Stimulated activated CD4-positive, alpha-beta T cell treated with anti-CD3 and anti-CD28 coated beads, Interleukin-15, amount 100 ng/mL, for 48 hours (primary cell): ENCODE results near the gene LSM7.
A peak's percentile ranks its signal among the peaks of the same experiment; 100 is the strongest.

Source experiments
- DNase-seq, 2 donors: peaks; one replicate each; pipeline ENCODE4 v3.0.0-alpha.2; 2020; ENCODE audit warnings: low read depth in 2 of 2

Gene LSM7

DNA sequence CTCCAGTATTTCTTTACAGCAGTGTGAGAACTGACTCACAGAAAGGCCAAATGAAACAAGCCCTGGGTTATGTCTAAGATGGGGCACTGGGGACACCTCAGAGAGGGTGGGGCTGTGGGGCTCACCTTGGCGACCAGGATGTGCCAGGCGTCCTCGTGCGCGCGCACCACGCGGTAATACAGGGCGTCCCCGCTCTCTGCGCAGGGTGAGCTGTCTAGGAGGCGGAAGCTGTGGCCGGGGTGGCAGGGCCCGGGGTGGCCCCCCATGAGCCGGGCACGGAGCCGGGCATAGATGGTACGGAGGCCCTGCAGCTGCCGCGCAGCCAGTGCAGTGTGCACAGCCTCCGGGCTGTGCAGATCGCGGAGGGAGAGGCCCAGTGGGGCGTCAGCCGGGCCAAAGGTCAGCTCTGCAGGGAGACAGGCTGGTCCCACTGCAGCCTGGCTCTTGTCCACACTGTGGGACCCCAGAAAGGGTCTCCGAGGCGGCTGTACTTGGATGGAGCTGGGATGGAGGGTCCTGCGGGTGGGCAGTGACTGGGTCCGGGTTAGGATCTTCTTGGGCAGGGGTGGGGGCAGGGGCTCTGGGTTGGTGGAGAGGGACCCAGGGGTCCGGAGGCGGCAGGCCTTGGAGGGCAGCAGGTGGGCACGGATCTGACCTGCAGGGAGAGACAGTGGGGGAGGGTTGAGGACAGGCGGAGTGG lies 49.8 kb downstream of the LSM7 start:
- no peak for DNase-seq

GRCh38 chr19:2277138-2277537 lies 51.2 kb downstream of the LSM7 start:
- DNase-seq = no peak

GRCh38 chr19:2276429-2276986 lies 51.9 kb downstream of the LSM7 start:
- DNase-seq = no peak

- no peak for DNase-seq
Measured at GRCh38 chr19:2275588-2276428, 52.6 kb downstream of the LSM7 start.

- no peak for DNase-seq
Measured at GRCh38 chr19:2274931-2275535, 53.4 kb downstream of the LSM7 start.

DNA sequence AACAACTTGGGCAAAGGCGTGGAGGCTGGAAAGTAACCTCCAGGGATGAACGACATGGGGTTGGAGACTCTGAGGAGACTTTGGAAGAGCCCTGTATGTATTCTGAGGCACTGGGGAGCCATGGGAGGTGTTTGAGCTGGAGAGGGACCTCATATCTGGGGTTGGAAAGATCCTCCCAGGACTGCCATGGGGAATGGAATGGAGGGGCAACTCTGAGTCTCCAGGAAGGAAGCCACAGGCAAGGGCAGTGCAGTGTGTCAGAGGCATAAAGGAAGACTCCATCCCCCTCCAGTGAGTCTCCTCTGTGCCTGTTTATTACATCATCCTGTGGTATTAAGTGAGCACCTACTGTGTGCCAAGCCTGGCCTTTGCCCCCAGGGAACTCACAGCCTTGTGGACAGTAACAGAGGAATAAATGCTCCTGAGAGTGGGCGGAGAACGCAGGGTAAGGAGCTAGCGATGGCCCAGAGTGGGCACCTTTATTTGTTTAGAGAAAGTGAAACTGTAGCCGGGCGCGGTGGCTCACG lies 54.1 kb downstream of the LSM7 start:
- no peak for DNase-seq

DNA sequence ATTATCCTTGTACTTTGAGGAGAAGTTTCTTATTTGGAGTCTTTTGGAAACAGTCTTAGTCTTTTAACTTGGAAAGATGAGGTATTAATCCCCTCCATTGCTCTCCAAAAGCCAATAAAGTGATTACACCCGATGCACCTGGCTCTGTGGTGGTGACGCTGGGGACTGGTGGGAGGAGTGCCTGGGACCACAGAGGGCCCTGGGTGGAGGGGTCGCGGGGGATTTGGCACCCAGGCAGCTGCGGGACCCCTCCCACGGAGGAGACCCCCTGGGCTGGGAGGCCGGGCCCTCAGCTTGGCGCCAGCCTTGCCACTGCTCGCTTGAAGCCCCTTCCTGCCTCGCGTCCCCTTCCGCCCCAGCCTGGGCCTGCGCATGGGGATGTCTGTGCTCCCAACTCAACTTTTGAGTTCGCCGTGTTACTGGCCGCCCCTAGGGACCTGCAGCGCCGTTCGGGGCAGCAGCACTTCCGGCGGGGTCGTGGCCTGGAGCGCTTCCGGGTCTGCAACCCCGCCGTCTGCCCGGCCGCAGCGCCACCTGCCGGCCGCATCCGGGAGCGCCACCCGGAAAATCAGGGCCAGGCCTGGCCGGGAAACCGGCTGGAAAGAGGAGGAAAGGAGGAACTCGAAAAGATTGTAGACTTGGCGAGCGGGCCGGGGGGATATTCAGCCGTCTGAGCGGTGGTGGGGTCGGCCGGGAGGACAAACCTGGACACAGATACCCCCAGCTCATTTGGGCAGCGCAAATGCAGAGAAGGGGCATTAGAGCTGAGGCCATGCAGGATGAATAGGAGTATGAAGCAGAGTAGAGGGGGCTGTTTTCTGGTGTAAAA lies 54.8 kb downstream of the LSM7 start:
- peak; percentile 65 to 76 for DNase-seq
